ENCODE measurements around the gene MLIP.

GRCh38 chr6:54106727-54107126 is 4.5 kb upstream of the MLIP start:
- no peak for TF ChIP-seq EZH2 (IDR thresholded peaks at IDR 0.05; ENCODE audit: insufficient read depth, poor library complexity, severe bottlenecking)
- no peak for TF ChIP-seq EZH2phosphoT487 (IDR thresholded peaks at IDR 0.05; ENCODE audit: insufficient read depth, low read depth)
